Right lobe of liver (tissue), 6 donors: ENCODE measurements around the gene PYGO2. TPM values are rescaled to one million over a fixed set of nuclear protein-coding genes. Genes with fewer than 3 reads are reported as not detected.

Source experiments
- ATAC-seq, 4 donors: fragments of 200-7000 bp; cut with Tn5 transposase; one replicate each; pipeline ENCODE4 v1.9.1; 2020; ENCODE audit warnings: mild to moderate bottlenecking in 4 of 4, moderate library complexity in 4 of 4
- DNase-seq, 3 donors: peaks; one replicate each; pipeline ENCODE4 v3.0.0-alpha.2; 2020
- H3K27ac ChIP-seq, 3 donors: fragments of 200-600 bp; one replicate each; pipeline ENCODE4 v1.8.0; 2022
- H3K27me3 ChIP-seq, 2 donors: fragments of 200-600 bp; one replicate each; pipeline ENCODE4 v1.8.0; 2022
- H3K36me3 ChIP-seq, 4 donors: fragments of 200-600 bp; sonication (generic) in 1 of 4; one replicate each; pipeline versions ENCODE4 v1.5.1 to v1.8.0; 2017 to 2022; ENCODE audit warnings: control low read depth in 1 of 4
- H3K4me1 ChIP-seq, 4 donors: fragments of 200-600 bp; sonication (generic) in 1 of 4; one replicate each; pipeline versions ENCODE4 v1.5.1 to v1.8.0; 2017 to 2022; ENCODE audit warnings: control low read depth in 1 of 4
- H3K4me3 ChIP-seq, 3 donors: fragments of 200-600 bp; one replicate each; pipeline ENCODE4 v1.8.0; 2022
- H3K9me3 ChIP-seq, 4 donors: fragments of 200-600 bp; sonication (generic) in 1 of 4; one replicate each; pipeline versions ENCODE4 v1.5.1 to v1.8.0; 2017 to 2022; ENCODE audit warnings: control low read depth in 1 of 4
- POLR2A ChIP-seq: fragments of 450-650 bp; IDR thresholded peaks from one replicate; pipeline ENCODE4 v1.6.1; 2017; ENCODE audit warnings: antibody characterized with exemption, mild to moderate bottlenecking
- WGBS: methylation state at CpG from one replicate; pipeline ENCODE4 v1.1.6; 2018; ENCODE audit warnings: low coverage, low lambda C conversion rate; ENCODE audit not compliant: insufficient coverage; ENCODE audit errors: missing lambda C conversion rate; 5-methylcytosine and 5-hydroxymethylcytosine counted together
- intact Hi-C, 2 donors: fragments of 100-400 bp; cut with DNase I; formaldehyde crosslinking; loops; one replicate each; pipeline versions ENCODE4 v1.11.2 to v1.14.1; 2022
- total RNA-seq, 6 experiments: library from RNA; depleted of rRNA in 2 of 6; stranded (reverse); fragments of >200 nt in 2 of 6; fragmentation: NEBNext Ultra II Directional in 3 of 6; extraction: Animal tissue kit (Norgen Biotek cat#: 25700) in 3 of 6; gene quantifications; one replicate each; pipeline versions ENCODE4 v1.1.0 to v1.2.4, GENCODE V29; 2016 to 2023
- TF ChIP-seq, protein P1 (sequence below), 4 donors: fragments of 200-600 bp in 3 of 4; fragments of 450-650 bp in 1 of 4; IDR thresholded peaks; one replicate each; pipeline versions ENCODE4 v1.5.1 to v1.8.0; 2016 to 2022; ENCODE audit warnings: antibody characterized with exemption in 4 of 4, mild to moderate bottlenecking in 2 of 4
- donor health status: DM: no; HTN: yes; CAD: no.
- donor health status: DM: no; HTN: no; CAD: no.
- donor health status: DM: no; HTN: no; CAD: no.
- donor health status: DM: no; HTN: yes; CAD: no.
- donor health status: DM: no; HTN: yes; CAD: no.

The PYGO2 gene
- total RNA-seq, 6 experiments from 2014 or later = 9.1 to 13.5 (median 10.9) TPM

DNA sequence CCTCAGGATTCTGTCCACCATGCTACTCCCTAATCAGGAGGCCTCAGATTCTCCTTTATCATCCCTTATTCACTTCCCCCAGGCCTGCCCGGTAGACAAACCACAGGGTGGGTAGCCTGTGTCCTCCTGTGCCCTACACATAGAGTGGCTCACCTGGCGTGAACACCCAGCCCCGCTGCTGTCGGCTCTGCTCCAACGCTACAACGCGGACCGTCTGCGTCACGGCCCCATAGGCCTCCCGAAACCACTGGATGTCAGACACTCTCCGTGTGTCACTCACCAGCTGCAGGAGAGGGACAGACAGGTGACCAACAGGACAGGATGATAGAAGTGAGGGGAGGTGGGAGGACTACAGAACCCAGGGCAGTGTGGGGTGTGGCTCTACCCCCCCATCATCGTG, 35.4 kb downstream of the PYGO2 start:
- intact Hi-C loops = no loop called here
- Histone ChIP-seq H3K27me3 (no peaks in the 10 kb centered on the region), H3K27ac (no peak overlapping the region), H3K4me1 (peaks cover 0 to 4% (median 1%) of the 10 kb centered on the region in 4 donors), H3K9me3 (no peaks in the 10 kb centered on the region), H3K36me3 (peaks cover 0 to 49% (median 15%) of the 10 kb centered on the region in 4 donors), H3K4me3 (no peak overlapping the region)
- DNase-seq = no peak
- no peak for ATAC-seq
- 92% methylated on average over 2 of the region's 13 CpGs for whole genome bisulfite sequencing
- TF ChIP-seq, protein P1, sequence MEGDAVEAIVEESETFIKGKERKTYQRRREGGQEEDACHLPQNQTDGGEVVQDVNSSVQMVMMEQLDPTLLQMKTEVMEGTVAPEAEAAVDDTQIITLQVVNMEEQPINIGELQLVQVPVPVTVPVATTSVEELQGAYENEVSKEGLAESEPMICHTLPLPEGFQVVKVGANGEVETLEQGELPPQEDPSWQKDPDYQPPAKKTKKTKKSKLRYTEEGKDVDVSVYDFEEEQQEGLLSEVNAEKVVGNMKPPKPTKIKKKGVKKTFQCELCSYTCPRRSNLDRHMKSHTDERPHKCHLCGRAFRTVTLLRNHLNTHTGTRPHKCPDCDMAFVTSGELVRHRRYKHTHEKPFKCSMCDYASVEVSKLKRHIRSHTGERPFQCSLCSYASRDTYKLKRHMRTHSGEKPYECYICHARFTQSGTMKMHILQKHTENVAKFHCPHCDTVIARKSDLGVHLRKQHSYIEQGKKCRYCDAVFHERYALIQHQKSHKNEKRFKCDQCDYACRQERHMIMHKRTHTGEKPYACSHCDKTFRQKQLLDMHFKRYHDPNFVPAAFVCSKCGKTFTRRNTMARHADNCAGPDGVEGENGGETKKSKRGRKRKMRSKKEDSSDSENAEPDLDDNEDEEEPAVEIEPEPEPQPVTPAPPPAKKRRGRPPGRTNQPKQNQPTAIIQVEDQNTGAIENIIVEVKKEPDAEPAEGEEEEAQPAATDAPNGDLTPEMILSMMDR (IDR thresholded peaks at IDR 0.05) = no peak
- TF ChIP-seq POLR2A = no peak

DNA sequence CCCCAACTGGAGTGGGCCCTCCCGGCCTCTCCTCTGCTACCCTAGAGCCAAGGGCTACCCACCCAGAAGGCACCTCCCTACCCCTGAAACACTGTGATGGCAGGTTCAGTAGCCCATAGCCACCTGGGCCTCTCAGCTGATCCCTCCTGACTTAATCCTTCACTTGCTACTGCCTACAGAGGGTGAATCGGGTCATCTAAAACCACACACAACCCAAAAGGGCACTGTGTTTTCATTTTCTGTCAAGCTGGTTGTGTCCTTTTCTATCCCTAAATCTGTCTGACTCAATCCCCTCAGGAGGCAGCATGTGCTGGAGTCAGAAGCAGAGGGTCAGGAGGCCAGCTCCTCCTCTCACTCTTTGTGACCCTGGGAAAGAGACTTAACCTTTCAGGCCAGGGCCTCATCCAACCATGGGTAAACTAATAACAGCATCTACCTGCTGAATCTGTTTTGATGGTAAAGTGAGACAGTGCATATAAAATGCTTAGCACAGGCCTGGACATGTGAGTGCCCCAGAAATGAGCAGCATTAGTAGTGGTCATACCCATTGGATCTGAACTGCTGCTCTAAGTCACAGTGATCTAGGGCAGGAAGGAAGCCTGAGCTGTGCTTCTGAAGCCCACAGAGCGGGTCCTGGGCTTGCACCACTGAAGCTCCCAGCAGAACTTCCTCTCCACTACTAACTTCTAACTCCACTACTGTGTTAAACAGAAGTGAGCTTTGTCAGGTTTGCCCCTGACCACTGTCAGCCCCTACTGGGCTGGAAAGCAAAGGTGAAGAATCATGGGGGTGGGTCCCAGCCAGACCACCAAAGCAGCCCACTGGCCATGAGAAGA, 36.0 kb downstream of the PYGO2 start:
- Histone ChIP-seq H3K36me3 (peaks cover 0 to 49% (median 15%) of the 10 kb centered on the region in 4 donors), H3K9me3 (no peaks in the 10 kb centered on the region), H3K27me3 (no peaks in the 10 kb centered on the region), H3K4me3 (no peak overlapping the region), H3K27ac (no peak overlapping the region), H3K4me1 (no peaks in the 10 kb centered on the region)
- 82% methylated on average over 2 of the region's 3 CpGs for WGBS
- DNase-seq (no peak), ATAC-seq (peak in 1 of 4 donors; percentile 16)
- intact Hi-C loops = no loop called here
- TF ChIP-seq, protein P1 (IDR thresholded peaks at IDR 0.05) = no peak
- TF ChIP-seq POLR2A = no peak

DNA sequence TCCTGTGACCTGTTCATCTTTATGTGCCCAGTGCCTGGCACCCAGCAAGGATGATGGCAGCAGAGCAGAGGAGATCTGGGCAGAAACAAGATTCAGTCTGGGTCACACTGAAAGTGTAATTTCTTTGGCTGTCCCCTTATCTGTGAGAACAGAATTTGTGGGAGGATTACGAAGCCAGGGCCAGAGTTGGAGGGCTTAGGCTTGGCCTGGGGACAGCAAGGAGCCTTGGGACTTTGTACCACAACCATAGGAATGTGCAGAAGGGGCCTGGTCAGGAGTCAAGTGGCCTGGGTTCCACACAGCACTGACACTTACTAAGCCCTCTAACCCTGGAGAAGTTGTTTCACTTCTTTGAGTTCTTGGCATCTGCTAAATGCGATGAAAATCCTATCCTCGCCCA, 37.9 kb downstream of the PYGO2 start:
- Histone ChIP-seq H3K4me1 (no peaks in the 10 kb centered on the region), H3K27me3 (no peaks in the 10 kb centered on the region), H3K36me3 (peaks cover 0 to 45% (median 15%) of the 10 kb centered on the region in 4 donors), H3K4me3 (no peak overlapping the region), H3K27ac (no peak overlapping the region), H3K9me3 (no peaks in the 10 kb centered on the region)
- no peak for DNase-seq
- intact Hi-C loops = no loop called here
- no peak for TF ChIP-seq POLR2A
- TF ChIP-seq, protein P1 (IDR thresholded peaks at IDR 0.05) = no peak
- WGBS = 93% methylated on average over 3 of the region's 3 CpGs
- no peak for ATAC-seq

DNA sequence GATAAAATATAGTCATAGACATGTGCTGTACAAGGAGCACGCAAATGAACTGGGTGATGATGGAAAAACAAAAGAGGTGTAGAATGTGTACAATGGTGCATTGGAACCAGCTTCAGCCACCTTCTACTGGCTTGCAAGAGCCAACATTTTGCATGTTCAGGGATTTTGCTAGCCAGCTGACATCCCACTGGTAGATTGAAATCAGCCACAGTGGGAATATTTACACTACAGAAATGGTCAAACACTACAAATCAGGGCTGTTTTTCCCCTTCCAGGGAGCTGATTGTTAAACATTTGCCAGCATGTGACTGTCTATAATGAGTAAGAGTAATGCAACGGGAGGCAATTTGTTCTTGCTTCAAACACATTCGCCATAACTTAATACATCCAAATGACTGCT, 48.3 kb downstream of the PYGO2 start:
- no peaks in the 10 kb centered on the region for H3K27me3 ChIP-seq
- no peaks in the 10 kb centered on the region for H3K36me3 ChIP-seq
- no peaks in the 10 kb centered on the region for H3K4me1 ChIP-seq
- DNase-seq (no peak), ATAC-seq (no peak)
- TF ChIP-seq POLR2A = no peak
- TF ChIP-seq, protein P1 (IDR thresholded peaks at IDR 0.05) = no peak
- H3K27ac ChIP-seq = no peak overlapping the region
- WGBS = 87% methylated on average over 3 of the region's 3 CpGs
- no peaks in the 10 kb centered on the region for H3K9me3 ChIP-seq
- intact Hi-C loops = no loop called here
- H3K4me3 ChIP-seq = no peak overlapping the region
